Osteoblast (primary cell): Measurements from ENCODE around the gene PLEKHA6. TPM values are rescaled to one million over a fixed set of nuclear protein-coding genes. Genes with fewer than 3 reads are reported as not detected.

Source experiments
- DNase-seq: peaks from one replicate; pipeline ENCODE4 v3.0.0; 2011; ENCODE audit warnings: low spot score, mixed read lengths; ENCODE audit not compliant: insufficient read length; ENCODE audit errors: missing footprints
- H2AFZ ChIP-seq: 2 replicates; pipeline ENCODE4 v1.6.0; 2011; ENCODE audit warnings: mild to moderate bottlenecking, low read length
- H3K27ac ChIP-seq: 2 replicates; pipeline ENCODE4 v1.5.1; 2011; ENCODE audit warnings: mild to moderate bottlenecking, low read depth, low read length, moderate library complexity
- H3K27me3 ChIP-seq: 2 replicates; pipeline ENCODE4 v1.6.0; 2012; ENCODE audit warnings: mild to moderate bottlenecking, control low read depth, inconsistent platforms, low read length, moderate library complexity; ENCODE audit not compliant: insufficient read depth
- H3K36me3 ChIP-seq: 2 replicates; pipeline ENCODE4 v1.5.1; 2011; ENCODE audit warnings: mild to moderate bottlenecking, low read length, control low read depth, moderate library complexity; ENCODE audit not compliant: insufficient read depth
- H3K4me1 ChIP-seq: 2 replicates; pipeline ENCODE4 v1.5.1; 2011; ENCODE audit warnings: mild to moderate bottlenecking, low read length, control low read depth, moderate library complexity; ENCODE audit not compliant: insufficient read depth
- H3K4me2 ChIP-seq: 2 replicates; pipeline ENCODE4 v1.6.0; 2011; ENCODE audit warnings: mild to moderate bottlenecking, low read length; ENCODE audit not compliant: insufficient read depth
- H3K4me3 ChIP-seq: fragments of 200-600 bp; sonication (generic); 3 replicates; pipeline ENCODE4 v1.5.1; 2012; ENCODE audit warnings: mild to moderate bottlenecking, low read length, inconsistent platforms; ENCODE audit not compliant: insufficient read depth
- H3K79me2 ChIP-seq: 2 replicates; pipeline ENCODE4 v1.6.0; 2012; ENCODE audit warnings: mild to moderate bottlenecking, low read length, control low read depth, inconsistent platforms; ENCODE audit not compliant: insufficient read depth
- H3K9me3 ChIP-seq: 2 replicates; pipeline ENCODE4 v1.5.1; 2011; ENCODE audit warnings: low read depth, low read length, control low read depth
- H4K20me1 ChIP-seq: 2 replicates; pipeline ENCODE4 v1.6.0; 2012; ENCODE audit warnings: mild to moderate bottlenecking, low read length, control low read depth; ENCODE audit not compliant: insufficient read depth
- CTCF ChIP-seq: IDR thresholded peaks from 2 replicates; pipeline ENCODE4 v1.5.1; 2011; ENCODE audit warnings: mild to moderate bottlenecking, low read depth, low read length, moderate library complexity; ENCODE audit errors: extremely low read depth
- total RNA-seq: library from RNA; depleted of rRNA; stranded (reverse); fragments of >200 nt; gene quantifications from 2 replicates; pipeline ENCODE4 v1.2.3, GENCODE V29; 2012

PLEKHA6 gene
- 0.29 and 0.36 TPM in 2 replicates for total RNA-seq

GRCh38 chr1:204359474-204360255, at the start of gene PLEKHA6:
Gene PLEKHA6 (minus strand): TSS chr1:204359929. CDS start chr1:204273727, 86,202 bp downstream.
- Histone ChIP-seq H3K4me3 (no peak within 1 kb of the TSS), H3K9me3 (no peaks in the 10 kb centered on the region), H3K27me3 (peaks cover 13% of the 10 kb centered on the region), H3K4me2 (no peak within 1 kb of the TSS), H4K20me1 (no peaks in the 10 kb centered on the region), H3K36me3 (no peaks in the 10 kb centered on the region), H3K27ac (no peak within 1 kb of the TSS), H3K79me2 (no peaks in the 10 kb centered on the region), H3K4me1 (peaks cover 6% of the 10 kb centered on the region), H2AFZ (no peak within 1 kb of the TSS)
- DNase-seq, result peak; percentile 88
- TF ChIP-seq CTCF, result peak; percentile 45

- peaks cover 26% of the 10 kb centered on the region for H3K36me3 ChIP-seq
- no peaks in the 10 kb centered on the region for H3K27me3 ChIP-seq
- peak overlapping the region; percentile 83 for H3K4me3 ChIP-seq
- H3K9me3 ChIP-seq, result no peaks in the 10 kb centered on the region
- DNase-seq, result no peak
- peak overlapping the region; percentile 99 for H3K27ac ChIP-seq
- peak overlapping the region; percentile 97 for H3K4me2 ChIP-seq
- H2AFZ ChIP-seq, result no peak overlapping the region
- TF ChIP-seq CTCF, result no peak
- H3K4me1 ChIP-seq, result peaks cover 12% of the 10 kb centered on the region
- H4K20me1 ChIP-seq, result peaks cover 69% of the 10 kb centered on the region
- H3K79me2 ChIP-seq, result peaks cover 75% of the 10 kb centered on the region
These were observed 49.4 kb upstream of the PLEKHA6 start for GRCh38 chr1:204409123-204409522.

GRCh38 chr1:204408602-204409001, 48.9 kb upstream of the PLEKHA6 start:
- H3K27ac ChIP-seq, result peak overlapping the region; percentile 99
- H3K4me2 ChIP-seq, result peak overlapping the region; percentile 97
- H3K79me2 ChIP-seq, result peaks cover 80% of the 10 kb centered on the region
- peaks cover 31% of the 10 kb centered on the region for H3K36me3 ChIP-seq
- no peak for TF ChIP-seq CTCF
- H3K9me3 ChIP-seq, result no peaks in the 10 kb centered on the region
- H3K27me3 ChIP-seq, result no peaks in the 10 kb centered on the region
- H4K20me1 ChIP-seq, result peaks cover 72% of the 10 kb centered on the region
- no peak overlapping the region for H2AFZ ChIP-seq
- peak overlapping the region; percentile 83 for H3K4me3 ChIP-seq
- peaks cover 12% of the 10 kb centered on the region for H3K4me1 ChIP-seq
- DNase-seq, result no peak

- peaks cover 36% of the 10 kb centered on the region for H3K36me3 ChIP-seq
These were observed 48.4 kb upstream of the PLEKHA6 start for GRCh38 chr1:204408074-204408507.

More at GRCh38 chr1:204408074-204408507, 48.4 kb upstream of the PLEKHA6 start:
- Histone ChIP-seq H2AFZ (no peak overlapping the region), H3K4me2 (peak overlapping the region; percentile 97), H3K9me3 (no peaks in the 10 kb centered on the region), H3K27me3 (no peaks in the 10 kb centered on the region), H3K79me2 (peaks cover 80% of the 10 kb centered on the region), H4K20me1 (peaks cover 72% of the 10 kb centered on the region), H3K4me1 (peaks cover 12% of the 10 kb centered on the region), H3K27ac (peak overlapping the region; percentile 99), H3K4me3 (peak overlapping the region; percentile 83)
- DNase-seq, result no peak
- TF ChIP-seq CTCF, result no peak
